ENCODE results near the gene DLG4. TPM values are rescaled to one million over a fixed set of nuclear protein-coding genes. Genes with fewer than 3 reads are reported as not detected.

Gene DLG4
- polyA plus RNA-seq, 2 donors, result 3.2 to 11.8 TPM

- no peaks in the 10 kb centered on the region for H3K27me3 ChIP-seq (ENCODE audit: control insufficient read depth in 1 of 2, insufficient read depth in 2 of 2, low read length in 2 of 2)
- H3K27ac ChIP-seq (ENCODE audit: low read depth in 2 of 2, low read length in 1 of 2), result peak overlapping the region in 1 of 2 donors; percentile 53
- WGBS, 2 donors, result 61 to 67% methylated on average over 4 of the region's 4 CpGs
- H3K36me3 ChIP-seq (ENCODE audit: control insufficient read depth in 2 of 2, insufficient read depth in 2 of 2, low read length in 1 of 2), result peaks cover 4 to 13% of the 10 kb centered on the region in 2 donors
- no peaks in the 10 kb centered on the region for H3K9me3 ChIP-seq (ENCODE audit: control insufficient read depth in 2 of 2, insufficient read depth in 1 of 2, low read depth in 1 of 2, low read length in 1 of 2)
- peaks cover 0 to 10% of the 10 kb centered on the region in 2 donors for H3K4me1 ChIP-seq (ENCODE audit: control insufficient read depth in 2 of 2, insufficient read depth in 2 of 2, low read length in 1 of 2)
- peak overlapping the region in 1 of 2 donors; percentile 94 for H3K4me3 ChIP-seq (ENCODE audit: low read depth in 1 of 2, low read length in 2 of 2)
These were observed 20.7 kb upstream of the DLG4 start for GRCh38 chr17:7240375-7240774.

GRCh38 chr17:7239091-7240027 is 19.7 kb upstream of the DLG4 start, which contains the start of gene PHF23:
Gene PHF23 (minus strand): TSS chr17:7239457. CDS start chr17:7239279, 178 bp downstream.
- no peaks in the 10 kb centered on the region for H3K9me3 ChIP-seq (ENCODE audit: control insufficient read depth in 2 of 2, insufficient read depth in 1 of 2, low read depth in 1 of 2, low read length in 1 of 2)
- 0 to 1% methylated on average over 65 to 72 of the region's 72 CpGs for WGBS, 2 donors
- peak within 1 kb of the TSS; percentile 95 to 98 for H3K27ac ChIP-seq (ENCODE audit: low read depth in 2 of 2, low read length in 1 of 2)
- H3K27me3 ChIP-seq (ENCODE audit: control insufficient read depth in 1 of 2, insufficient read depth in 2 of 2, low read length in 2 of 2), result no peaks in the 10 kb centered on the region
- peaks cover 4 to 10% of the 10 kb centered on the region in 2 donors for H3K36me3 ChIP-seq (ENCODE audit: control insufficient read depth in 2 of 2, insufficient read depth in 2 of 2, low read length in 1 of 2)
- peaks cover 0 to 14% of the 10 kb centered on the region in 2 donors for H3K4me1 ChIP-seq (ENCODE audit: control insufficient read depth in 2 of 2, insufficient read depth in 2 of 2, low read length in 1 of 2)
- H3K4me3 ChIP-seq (ENCODE audit: low read depth in 1 of 2, low read length in 2 of 2), result peak within 1 kb of the TSS; percentile 86 to 87

GRCh38 chr17:7238420-7239090 is 18.9 kb upstream of the DLG4 start:
- peaks cover 0 to 14% of the 10 kb centered on the region in 2 donors for H3K4me1 ChIP-seq (ENCODE audit: control insufficient read depth in 2 of 2, insufficient read depth in 2 of 2, low read length in 1 of 2)
- WGBS, 2 donors, result 1% methylated on average over 34 to 38 of the region's 39 CpGs
- peak overlapping the region; percentile 95 to 98 for H3K27ac ChIP-seq (ENCODE audit: low read depth in 2 of 2, low read length in 1 of 2)
- peak overlapping the region; percentile 86 to 87 for H3K4me3 ChIP-seq (ENCODE audit: low read depth in 1 of 2, low read length in 2 of 2)
- H3K36me3 ChIP-seq (ENCODE audit: control insufficient read depth in 2 of 2, insufficient read depth in 2 of 2, low read length in 1 of 2), result peaks cover 4 to 10% of the 10 kb centered on the region in 2 donors
- no peaks in the 10 kb centered on the region for H3K9me3 ChIP-seq (ENCODE audit: control insufficient read depth in 2 of 2, insufficient read depth in 1 of 2, low read depth in 1 of 2, low read length in 1 of 2)
- H3K27me3 ChIP-seq (ENCODE audit: control insufficient read depth in 1 of 2, insufficient read depth in 2 of 2, low read length in 2 of 2), result no peaks in the 10 kb centered on the region

DNA sequence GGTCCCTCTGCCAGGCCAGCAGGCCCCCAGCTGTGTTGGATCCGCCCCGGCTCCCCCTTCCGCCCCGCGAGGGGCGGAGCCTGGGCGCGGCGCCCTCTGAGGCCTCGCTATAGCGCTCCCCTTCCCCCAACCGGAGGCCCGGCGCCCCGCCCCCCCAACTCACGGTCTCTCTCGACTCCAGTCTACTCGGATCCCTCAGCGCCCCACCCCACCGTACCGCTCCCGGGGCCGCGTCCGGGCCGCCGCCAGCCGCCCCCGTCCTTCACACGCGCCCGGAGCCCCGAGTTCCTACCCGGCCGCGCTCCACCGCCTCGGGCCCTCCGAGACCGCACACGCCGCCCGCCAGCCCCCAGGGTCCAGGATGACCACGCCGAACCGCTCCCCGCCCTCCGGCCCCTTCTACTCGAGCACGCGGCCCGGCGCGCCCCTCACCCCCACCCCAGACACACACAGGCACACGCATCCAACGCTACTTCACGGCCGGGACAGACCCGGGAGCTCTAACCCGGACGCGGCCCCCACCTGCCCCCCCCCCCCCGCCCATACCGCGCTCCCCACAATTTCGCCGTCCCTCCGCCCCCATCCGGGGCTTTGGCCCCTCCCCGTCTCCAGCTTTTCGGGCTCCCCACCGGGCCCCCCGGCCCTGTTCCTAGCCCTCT is 18.3 kb upstream of the DLG4 start:
- Histone ChIP-seq H3K36me3 (ENCODE audit: control insufficient read depth in 2 of 2, insufficient read depth in 2 of 2, low read length in 1 of 2) (peaks cover 4 to 10% of the 10 kb centered on the region in 2 donors), H3K4me3 (ENCODE audit: low read depth in 1 of 2, low read length in 2 of 2) (peak overlapping the region; percentile 86 to 87), H3K4me1 (ENCODE audit: control insufficient read depth in 2 of 2, insufficient read depth in 2 of 2, low read length in 1 of 2) (peaks cover 0 to 11% of the 10 kb centered on the region in 2 donors), H3K27me3 (ENCODE audit: control insufficient read depth in 1 of 2, insufficient read depth in 2 of 2, low read length in 2 of 2) (no peaks in the 10 kb centered on the region), H3K9me3 (ENCODE audit: control insufficient read depth in 2 of 2, insufficient read depth in 1 of 2, low read depth in 1 of 2, low read length in 1 of 2) (no peaks in the 10 kb centered on the region), H3K27ac (ENCODE audit: low read depth in 2 of 2, low read length in 1 of 2) (peak overlapping the region; percentile 95 to 98)
- 1% methylated on average over 49 to 72 of the region's 73 CpGs for WGBS, 2 donors

DNA sequence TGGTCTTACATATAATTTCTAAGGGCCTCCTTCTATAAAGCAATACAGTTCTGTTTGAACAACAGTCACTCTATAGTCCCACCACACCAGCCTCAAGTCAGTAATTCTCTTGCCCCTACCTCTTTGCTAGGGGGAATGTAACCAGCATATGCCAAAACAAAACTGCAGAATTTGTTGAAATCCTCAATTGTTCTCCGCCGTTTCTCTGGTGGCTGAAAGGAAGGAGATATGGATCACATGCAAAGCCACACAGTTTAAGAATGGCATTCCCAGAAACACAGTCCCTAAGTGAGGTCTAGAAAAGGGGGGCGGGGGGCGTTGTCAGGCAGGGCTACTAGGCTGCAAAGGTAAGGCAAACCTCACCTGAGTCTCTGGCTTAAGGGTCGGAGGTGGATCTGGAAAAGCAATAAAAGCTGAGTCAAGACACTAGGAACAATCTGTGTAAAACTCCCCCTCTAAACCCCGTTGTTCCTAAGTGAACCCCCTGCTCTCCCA is 17.7 kb upstream of the DLG4 start:
- H3K4me1 ChIP-seq (ENCODE audit: control insufficient read depth in 2 of 2, insufficient read depth in 2 of 2, low read length in 1 of 2), result peaks cover 0 to 11% of the 10 kb centered on the region in 2 donors
- WGBS, 2 donors, result 17 to 22% methylated on average over 6 of the region's 6 CpGs
- peaks cover 4 to 10% of the 10 kb centered on the region in 2 donors for H3K36me3 ChIP-seq (ENCODE audit: control insufficient read depth in 2 of 2, insufficient read depth in 2 of 2, low read length in 1 of 2)
- no peaks in the 10 kb centered on the region for H3K27me3 ChIP-seq (ENCODE audit: control insufficient read depth in 1 of 2, insufficient read depth in 2 of 2, low read length in 2 of 2)
- H3K9me3 ChIP-seq (ENCODE audit: control insufficient read depth in 2 of 2, insufficient read depth in 1 of 2, low read depth in 1 of 2, low read length in 1 of 2), result no peaks in the 10 kb centered on the region
- peak overlapping the region; percentile 95 to 98 for H3K27ac ChIP-seq (ENCODE audit: low read depth in 2 of 2, low read length in 1 of 2)
- peak overlapping the region; percentile 86 to 87 for H3K4me3 ChIP-seq (ENCODE audit: low read depth in 1 of 2, low read length in 2 of 2)

- H3K27ac ChIP-seq (ENCODE audit: low read depth in 2 of 2, low read length in 1 of 2), result peak overlapping the region; percentile 95 to 98
- H3K36me3 ChIP-seq (ENCODE audit: control insufficient read depth in 2 of 2, insufficient read depth in 2 of 2, low read length in 1 of 2), result peaks cover 4 to 10% of the 10 kb centered on the region in 2 donors
- peaks cover 0 to 11% of the 10 kb centered on the region in 2 donors for H3K4me1 ChIP-seq (ENCODE audit: control insufficient read depth in 2 of 2, insufficient read depth in 2 of 2, low read length in 1 of 2)
- no peaks in the 10 kb centered on the region for H3K27me3 ChIP-seq (ENCODE audit: control insufficient read depth in 1 of 2, insufficient read depth in 2 of 2, low read length in 2 of 2)
- no peak overlapping the region for H3K4me3 ChIP-seq (ENCODE audit: low read depth in 1 of 2, low read length in 2 of 2)
- no peaks in the 10 kb centered on the region for H3K9me3 ChIP-seq (ENCODE audit: control insufficient read depth in 2 of 2, insufficient read depth in 1 of 2, low read depth in 1 of 2, low read length in 1 of 2)
- 81 to 83% methylated on average over 6 of the region's 6 CpGs for WGBS, 2 donors
These were observed 17.2 kb upstream of the DLG4 start for GRCh38 chr17:7236808-7237207.

DNA sequence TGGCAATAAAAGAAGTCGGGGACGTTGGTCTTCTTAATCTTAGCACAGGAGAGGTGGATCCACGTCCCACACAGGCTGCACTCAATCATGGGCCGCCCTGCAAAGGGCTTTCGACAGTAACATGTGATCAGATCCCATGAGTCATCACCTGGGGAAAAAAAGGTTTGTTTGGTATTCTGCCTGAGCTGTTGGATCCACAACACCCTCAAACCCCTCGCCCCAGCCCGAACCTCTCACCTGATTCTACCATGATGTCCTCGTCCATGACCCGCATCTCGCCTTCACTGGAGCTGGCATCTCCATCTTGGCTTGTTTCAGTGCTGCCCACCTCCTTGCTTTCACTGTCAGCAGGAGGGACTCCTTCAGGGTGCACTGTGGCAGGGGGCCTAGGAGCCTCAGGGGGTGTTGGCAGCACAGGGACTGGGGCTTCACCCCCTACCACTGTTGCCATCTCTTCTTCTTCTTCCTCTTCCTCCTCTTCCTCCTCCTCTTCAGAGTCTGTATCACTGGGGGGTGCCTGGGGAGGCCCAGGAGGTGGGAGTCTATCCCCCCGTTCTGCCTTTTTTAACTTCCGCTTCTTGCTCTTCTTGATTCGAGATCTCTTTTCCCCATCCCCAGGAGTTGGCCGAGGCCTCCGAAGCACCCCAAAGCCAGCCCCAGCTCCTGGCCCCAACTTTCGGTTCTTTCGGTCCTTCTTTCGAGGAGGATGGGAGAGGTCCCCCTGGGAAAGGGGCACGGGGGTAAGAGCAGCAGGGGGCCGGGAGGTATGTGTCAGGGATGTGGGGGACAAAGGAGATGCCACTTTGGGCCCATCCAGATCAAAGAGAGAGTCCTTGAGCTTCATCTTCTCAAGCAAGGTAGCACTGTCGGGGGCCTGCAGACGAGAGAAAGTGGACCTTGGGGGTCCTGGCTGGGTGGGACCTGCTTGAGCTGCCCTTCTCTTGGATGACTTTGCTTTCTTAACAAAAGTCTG is 16.3 kb upstream of the DLG4 start:
- Histone ChIP-seq H3K9me3 (ENCODE audit: control insufficient read depth in 2 of 2, insufficient read depth in 1 of 2, low read depth in 1 of 2, low read length in 1 of 2) (no peaks in the 10 kb centered on the region), H3K27me3 (ENCODE audit: control insufficient read depth in 1 of 2, insufficient read depth in 2 of 2, low read length in 2 of 2) (no peaks in the 10 kb centered on the region), H3K4me1 (ENCODE audit: control insufficient read depth in 2 of 2, insufficient read depth in 2 of 2, low read length in 1 of 2) (peaks cover 0 to 7% of the 10 kb centered on the region in 2 donors), H3K4me3 (ENCODE audit: low read depth in 1 of 2, low read length in 2 of 2) (no peak overlapping the region), H3K36me3 (ENCODE audit: control insufficient read depth in 2 of 2, insufficient read depth in 2 of 2, low read length in 1 of 2) (peaks cover 4 to 10% of the 10 kb centered on the region in 2 donors), H3K27ac (ENCODE audit: low read depth in 2 of 2, low read length in 1 of 2) (peak overlapping the region in 1 of 2 donors; percentile 56)
- WGBS, 2 donors, result 71 to 76% methylated on average over 22 of the region's 22 CpGs

GRCh38 chr17:7234083-7234951 is 14.7 kb upstream of the DLG4 start, which contains the start of gene DVL2:
Gene DVL2 (minus strand): TSS chr17:7234517. CDS start chr17:7234262, 255 bp downstream.
- Histone ChIP-seq H3K27ac (ENCODE audit: low read depth in 2 of 2, low read length in 1 of 2) (peak within 1 kb of the TSS; percentile 82 to 95), H3K27me3 (ENCODE audit: control insufficient read depth in 1 of 2, insufficient read depth in 2 of 2, low read length in 2 of 2) (no peaks in the 10 kb centered on the region), H3K4me1 (ENCODE audit: control insufficient read depth in 2 of 2, insufficient read depth in 2 of 2, low read length in 1 of 2) (peaks cover 3 to 10% of the 10 kb centered on the region in 2 donors), H3K9me3 (ENCODE audit: control insufficient read depth in 2 of 2, insufficient read depth in 1 of 2, low read depth in 1 of 2, low read length in 1 of 2) (no peaks in the 10 kb centered on the region), H3K36me3 (ENCODE audit: control insufficient read depth in 2 of 2, insufficient read depth in 2 of 2, low read length in 1 of 2) (peaks cover 2 to 19% of the 10 kb centered on the region in 2 donors), H3K4me3 (ENCODE audit: low read depth in 1 of 2, low read length in 2 of 2) (peak within 1 kb of the TSS; percentile 64 to 82)
- WGBS, 2 donors, result 1% methylated on average over 66 to 72 of the region's 72 CpGs

Measured in esophagus (tissue), 2 donors.